Mammary epithelial cell (primary cell): ENCODE measurements around the gene ZGLP1.

Source experiments
- EZH2 ChIP-seq: IDR thresholded peaks from 2 replicates; pipeline ENCODE4 v1.6.1; 2012; ENCODE audit warnings: low read length, inconsistent platforms, borderline replicate concordance
- TF ChIP-seq, protein P1 (sequence below), 2 donors: IDR thresholded peaks in 1 of 2; conservative IDR thresholded peaks in 1 of 2; 2 replicates each; pipeline ENCODE4 v1.5.1; 2011 to 2012; ENCODE audit warnings: inconsistent platforms in 2 of 2, low read length in 2 of 2, mild to moderate bottlenecking in 2 of 2, control low read depth in 1 of 2, low read depth in 1 of 2; ENCODE audit not compliant: insufficient read depth in 1 of 2; ENCODE audit errors: extremely low read depth in 1 of 2

DNA sequence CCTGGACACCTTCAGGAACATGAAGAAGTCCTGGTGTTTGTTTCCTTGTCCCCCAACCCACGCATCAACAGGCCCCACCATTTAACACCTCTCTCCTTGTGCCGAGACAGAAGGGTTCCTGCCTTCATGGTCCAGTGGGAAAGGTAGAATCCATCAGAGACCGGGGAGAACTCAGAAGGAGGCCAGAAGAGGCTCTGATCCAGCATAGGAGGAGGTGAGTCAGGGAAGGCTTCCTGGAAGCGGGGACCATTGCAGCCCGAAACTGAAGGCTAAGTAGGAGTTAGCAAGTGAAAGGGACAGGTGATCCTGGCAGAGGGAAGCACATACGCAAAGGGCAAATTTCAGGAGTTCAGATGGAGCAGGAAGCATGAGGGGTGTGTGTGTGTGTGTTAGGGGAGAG is 29.3 kb upstream of the ZGLP1 start:
- TF ChIP-seq EZH2, result no peak
- TF ChIP-seq, protein P1, sequence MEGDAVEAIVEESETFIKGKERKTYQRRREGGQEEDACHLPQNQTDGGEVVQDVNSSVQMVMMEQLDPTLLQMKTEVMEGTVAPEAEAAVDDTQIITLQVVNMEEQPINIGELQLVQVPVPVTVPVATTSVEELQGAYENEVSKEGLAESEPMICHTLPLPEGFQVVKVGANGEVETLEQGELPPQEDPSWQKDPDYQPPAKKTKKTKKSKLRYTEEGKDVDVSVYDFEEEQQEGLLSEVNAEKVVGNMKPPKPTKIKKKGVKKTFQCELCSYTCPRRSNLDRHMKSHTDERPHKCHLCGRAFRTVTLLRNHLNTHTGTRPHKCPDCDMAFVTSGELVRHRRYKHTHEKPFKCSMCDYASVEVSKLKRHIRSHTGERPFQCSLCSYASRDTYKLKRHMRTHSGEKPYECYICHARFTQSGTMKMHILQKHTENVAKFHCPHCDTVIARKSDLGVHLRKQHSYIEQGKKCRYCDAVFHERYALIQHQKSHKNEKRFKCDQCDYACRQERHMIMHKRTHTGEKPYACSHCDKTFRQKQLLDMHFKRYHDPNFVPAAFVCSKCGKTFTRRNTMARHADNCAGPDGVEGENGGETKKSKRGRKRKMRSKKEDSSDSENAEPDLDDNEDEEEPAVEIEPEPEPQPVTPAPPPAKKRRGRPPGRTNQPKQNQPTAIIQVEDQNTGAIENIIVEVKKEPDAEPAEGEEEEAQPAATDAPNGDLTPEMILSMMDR (conservative IDR thresholded peaks at IDR 0.05 in 1 of 2, IDR thresholded peaks at IDR 0.05 in 1 of 2; ENCODE audit: extremely low read depth in 1 of 2, insufficient read depth in 1 of 2, low read depth in 1 of 2, low read length in 2 of 2), result no peak
